DND-41 (cell line): Measurements from ENCODE around the gene CHADL.

Source experiments
- ATAC-seq: fragments of 200-7000 bp; cut with Tn5 transposase; 3 replicates; pipeline ENCODE4 v1.9.1; 2021; ENCODE audit warnings: low read depth; ENCODE audit not compliant: insufficient read depth
- DNase-seq: peaks from one replicate; pipeline ENCODE4 v3.0.0-alpha.2; 2020
- H2AFZ ChIP-seq: 2 replicates; pipeline ENCODE4 v1.6.0; 2012; ENCODE audit warnings: low read depth, low read length
- H3K27ac ChIP-seq: 2 replicates; pipeline ENCODE4 v1.5.1; 2012; ENCODE audit warnings: low read length, inconsistent platforms
- H3K27me3 ChIP-seq: fragments of 200-600 bp; sonication (generic); 2 replicates; pipeline ENCODE4 v1.6.0; 2012; ENCODE audit warnings: low read length, mild to moderate bottlenecking, inconsistent platforms; ENCODE audit not compliant: insufficient read depth, poor library complexity
- H3K36me3 ChIP-seq: 2 replicates; pipeline ENCODE4 v1.5.1; 2012; ENCODE audit warnings: low read length, inconsistent platforms; ENCODE audit not compliant: insufficient read depth
- H3K4me1 ChIP-seq: 2 replicates; pipeline ENCODE4 v1.5.1; 2012; ENCODE audit warnings: mild to moderate bottlenecking, low read length; ENCODE audit not compliant: insufficient read depth
- H3K4me2 ChIP-seq: 2 replicates; pipeline ENCODE4 v1.6.0; 2012; ENCODE audit warnings: mild to moderate bottlenecking, moderate library complexity, low read length, inconsistent platforms; ENCODE audit not compliant: insufficient read depth
- H3K4me3 ChIP-seq, 2 experiments: fragments of 200-600 bp in 1 of 2; shearing (Covaris generic) in 1 of 2; 2 replicates each; pipeline ENCODE4 v1.5.1; 2012 to 2016; ENCODE audit warnings: inconsistent platforms in 2 of 2, low read length in 2 of 2, mild to moderate bottlenecking in 2 of 2, low read depth in 1 of 2, moderate library complexity in 1 of 2
- H3K79me2 ChIP-seq: 2 replicates; pipeline ENCODE4 v1.6.0; 2012; ENCODE audit warnings: low read length, inconsistent platforms; ENCODE audit not compliant: insufficient read depth
- H3K9ac ChIP-seq: 2 replicates; pipeline ENCODE4 v1.6.0; 2012; ENCODE audit warnings: low read depth, mild to moderate bottlenecking, inconsistent platforms, low read length, moderate library complexity
- H3K9me3 ChIP-seq: 2 replicates; pipeline ENCODE4 v1.5.1; 2012; ENCODE audit warnings: low read length, moderate library complexity, mild to moderate bottlenecking, inconsistent platforms; ENCODE audit not compliant: insufficient read depth, severe bottlenecking
- H4K20me1 ChIP-seq: 2 replicates; pipeline ENCODE4 v1.6.0; 2012; ENCODE audit warnings: low read length; ENCODE audit not compliant: insufficient read depth
- EZH2 ChIP-seq: IDR thresholded peaks from 3 replicates; pipeline ENCODE4 v1.6.1; 2012; ENCODE audit warnings: borderline replicate concordance, low read depth, mild to moderate bottlenecking, moderate library complexity, low read length, inconsistent platforms; ENCODE audit not compliant: severe bottlenecking
- TF ChIP-seq, protein P1 (sequence below): IDR thresholded peaks from 2 replicates; pipeline ENCODE4 v1.5.1; 2012; ENCODE audit warnings: borderline replicate concordance, low read length, moderate library complexity, mild to moderate bottlenecking; ENCODE audit not compliant: poor library complexity, severe bottlenecking; ENCODE audit errors: extremely low read depth

Gene CHADL

GRCh38 chr22:41215409-41215808, 25.3 kb downstream of the CHADL start:
- no peak for DNase-seq
- peaks cover 3% of the 10 kb centered on the region for H3K9me3 ChIP-seq
- H3K4me2 ChIP-seq: peak overlapping the region; percentile 66; the same call in 1 of the 2 replicates

DNA sequence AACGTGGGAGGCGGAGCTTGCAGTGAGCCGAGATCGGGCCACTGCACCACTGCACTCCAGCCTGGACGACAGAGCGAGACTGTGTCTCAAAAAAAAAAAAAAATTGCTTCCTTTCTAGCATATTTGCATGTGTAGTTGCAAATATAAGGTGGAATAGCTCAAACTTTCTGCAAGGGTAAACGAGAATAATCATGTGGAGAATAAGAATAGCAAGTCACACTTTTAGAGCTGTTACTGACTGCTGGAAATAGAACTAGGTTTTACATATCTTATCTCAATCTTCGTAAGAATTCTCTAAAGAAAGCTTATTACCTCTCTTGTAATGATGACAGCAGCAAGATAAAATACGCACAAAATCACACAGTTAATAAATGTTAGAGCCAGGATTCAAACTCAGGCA, 34.0 kb downstream of the CHADL start:
- Histone ChIP-seq H3K27ac (no peak overlapping the region), H2AFZ (no peak overlapping the region), H3K79me2 (peaks cover 44% of the 10 kb centered on the region), H3K9me3 (no peaks in the 10 kb centered on the region), H3K4me2 (peak overlapping the region; percentile 78), H3K4me1 (peaks cover 21% of the 10 kb centered on the region), H3K36me3 (peaks cover 19% of the 10 kb centered on the region), H4K20me1 (no peaks in the 10 kb centered on the region), H3K27me3 (no peaks in the 10 kb centered on the region), H3K9ac (no peak overlapping the region), H3K4me3 (no peak overlapping the region)
- ATAC-seq (no peak), DNase-seq (no peak)
- no peak for TF ChIP-seq EZH2
- TF ChIP-seq, protein P1, sequence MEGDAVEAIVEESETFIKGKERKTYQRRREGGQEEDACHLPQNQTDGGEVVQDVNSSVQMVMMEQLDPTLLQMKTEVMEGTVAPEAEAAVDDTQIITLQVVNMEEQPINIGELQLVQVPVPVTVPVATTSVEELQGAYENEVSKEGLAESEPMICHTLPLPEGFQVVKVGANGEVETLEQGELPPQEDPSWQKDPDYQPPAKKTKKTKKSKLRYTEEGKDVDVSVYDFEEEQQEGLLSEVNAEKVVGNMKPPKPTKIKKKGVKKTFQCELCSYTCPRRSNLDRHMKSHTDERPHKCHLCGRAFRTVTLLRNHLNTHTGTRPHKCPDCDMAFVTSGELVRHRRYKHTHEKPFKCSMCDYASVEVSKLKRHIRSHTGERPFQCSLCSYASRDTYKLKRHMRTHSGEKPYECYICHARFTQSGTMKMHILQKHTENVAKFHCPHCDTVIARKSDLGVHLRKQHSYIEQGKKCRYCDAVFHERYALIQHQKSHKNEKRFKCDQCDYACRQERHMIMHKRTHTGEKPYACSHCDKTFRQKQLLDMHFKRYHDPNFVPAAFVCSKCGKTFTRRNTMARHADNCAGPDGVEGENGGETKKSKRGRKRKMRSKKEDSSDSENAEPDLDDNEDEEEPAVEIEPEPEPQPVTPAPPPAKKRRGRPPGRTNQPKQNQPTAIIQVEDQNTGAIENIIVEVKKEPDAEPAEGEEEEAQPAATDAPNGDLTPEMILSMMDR: no peak

More at GRCh38 chr22:41215409-41215808, 25.3 kb downstream of the CHADL start:
- Histone ChIP-seq H3K4me1 (peaks cover 31% of the 10 kb centered on the region), H3K27ac (no peak overlapping the region), H2AFZ (no peak overlapping the region), H3K36me3 (peaks cover 52% of the 10 kb centered on the region), H4K20me1 (no peaks in the 10 kb centered on the region), H3K79me2 (peaks cover 5% of the 10 kb centered on the region), H3K27me3 (no peaks in the 10 kb centered on the region), H3K4me3 (no peak overlapping the region), H3K9ac (no peak overlapping the region)
- ATAC-seq: no peak
- no peak for TF ChIP-seq EZH2
- TF ChIP-seq, protein P1: no peak

GRCh38 chr22:41204992-41205900, 35.5 kb downstream of the CHADL start, which contains the start of gene L3MBTL2:
L3MBTL2 (plus strand) TSS chr22:41205312; CDS start chr22:41205363, 51 bp downstream.
- TF ChIP-seq, protein P1: no peak
- no peak for TF ChIP-seq EZH2
- Histone ChIP-seq H3K4me2 (peak within 1 kb of the TSS; percentile 78), H3K4me1 (peaks cover 21% of the 10 kb centered on the region), H3K4me3 (peak within 1 kb of the TSS; percentile 70 to 85), H3K79me2 (peaks cover 42% of the 10 kb centered on the region), H4K20me1 (no peaks in the 10 kb centered on the region), H3K9me3 (no peaks in the 10 kb centered on the region), H3K27ac (peak within 1 kb of the TSS; percentile 87), H3K9ac (peak within 1 kb of the TSS; percentile 72), H3K36me3 (peaks cover 13% of the 10 kb centered on the region), H3K27me3 (no peaks in the 10 kb centered on the region), H2AFZ (peak within 1 kb of the TSS; percentile 96)
- DNase-seq (peak; percentile 99), ATAC-seq (peak; percentile 100)
